ENCODE data around the gene SUMO3.

DNA sequence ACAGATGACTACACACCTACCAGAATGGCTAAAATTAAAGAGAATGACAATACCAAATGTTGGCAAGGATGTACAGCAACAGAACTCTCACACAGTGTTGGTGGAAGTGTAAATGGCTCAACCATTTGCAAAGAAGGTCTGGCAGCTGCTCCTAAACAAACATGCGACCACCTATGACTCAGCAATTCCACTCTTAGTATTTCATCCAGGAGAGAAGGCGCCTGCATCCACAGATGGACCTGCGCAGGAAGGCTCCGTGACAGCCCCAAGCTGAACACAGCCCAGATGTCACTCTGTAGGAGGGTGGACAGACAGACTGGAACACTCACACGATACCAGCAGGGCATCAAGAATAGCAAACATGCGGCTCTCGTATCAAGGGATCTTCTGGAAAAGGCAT lies 48.9 kb upstream of the SUMO3 start:
- no peak for TF ChIP-seq CTCF (conservative IDR thresholded peaks at IDR 0.05; ENCODE audit: low read depth in 2 of 2)
- TF ChIP-seq EZH2phosphoT487 (IDR thresholded peaks at IDR 0.05; ENCODE audit: unreplicated experiment), result no peak
- no peak for TF ChIP-seq REST (IDR thresholded peaks at IDR 0.05; ENCODE audit: unreplicated experiment)
